Islet of Langerhans (tissue), 1 donor: Measurements from ENCODE around the gene IER5.

ENCODE experiments used
- FAIRE-seq: peaks from one replicate; lab custom pipeline; 2011; peaks lifted over from hg19 to GRCh38; lab: Jason Lieb, UNC

IER5 gene

GRCh38 chr1:181099152-181100014 is 10.9 kb downstream of the IER5 start:
- no peak for FAIRE-seq

GRCh38 chr1:181100015-181100905 is 11.8 kb downstream of the IER5 start:
- no peak for FAIRE-seq

- FAIRE-seq = no peak
These were observed 12.4 kb downstream of the IER5 start for GRCh38 chr1:181100934-181101333.

GRCh38 chr1:181101581-181102226 is 13.2 kb downstream of the IER5 start:
- no peak for FAIRE-seq

GRCh38 chr1:181102841-181103240 is 14.3 kb downstream of the IER5 start:
- no peak for FAIRE-seq

GRCh38 chr1:181103399-181103798 is 14.9 kb downstream of the IER5 start:
- no peak for FAIRE-seq

GRCh38 chr1:181104042-181104789 is 15.7 kb downstream of the IER5 start:
- FAIRE-seq = no peak

- FAIRE-seq = no peak
These were observed 16.3 kb downstream of the IER5 start for GRCh38 chr1:181104790-181105133.

GRCh38 chr1:181105134-181106021 is 16.9 kb downstream of the IER5 start:
- no peak for FAIRE-seq

- FAIRE-seq = no peak
These were observed 17.5 kb downstream of the IER5 start for GRCh38 chr1:181106022-181106312.

GRCh38 chr1:181106479-181106878 is 18.0 kb downstream of the IER5 start:
- no peak for FAIRE-seq

- FAIRE-seq = no peak
These were observed 19.2 kb downstream of the IER5 start for GRCh38 chr1:181107711-181108110.

- FAIRE-seq = no peak
These were observed 19.9 kb downstream of the IER5 start for GRCh38 chr1:181108304-181108867.

- no peak for FAIRE-seq
These were observed 21.5 kb downstream of the IER5 start for GRCh38 chr1:181110013-181110412.

- FAIRE-seq = no peak
These were observed 23.1 kb downstream of the IER5 start for GRCh38 chr1:181111559-181111958.

- FAIRE-seq = no peak
These were observed 23.8 kb downstream of the IER5 start for GRCh38 chr1:181112071-181112929.

GRCh38 chr1:181113059-181113641 is 24.6 kb downstream of the IER5 start:
- no peak for FAIRE-seq

GRCh38 chr1:181114574-181115367 is 26.3 kb downstream of the IER5 start:
- no peak for FAIRE-seq

GRCh38 chr1:181115368-181115684 is 26.8 kb downstream of the IER5 start:
- no peak for FAIRE-seq
